ENCODE data around the gene XCR1.
"Not testable (repeated sequence)": the region's sequence is repeated elsewhere in the genome, so short reads cannot be mapped to it uniquely, and the experiment has no call there.

XCR1 gene

GRCh38 chr3:46006238-46007032 is 20.8 kb downstream of the XCR1 start:
- DNase-seq (ENCODE audit: low read depth in 3 of 3): no peak

GRCh38 chr3:46003706-46004105 is 23.6 kb downstream of the XCR1 start:
- not testable (repeated sequence) for DNase-seq (ENCODE audit: low read depth in 3 of 3)

- DNase-seq (ENCODE audit: low read depth in 3 of 3): no peak
Measured at GRCh38 chr3:46001178-46001577, 26.1 kb downstream of the XCR1 start.

GRCh38 chr3:45997942-45998341 is 29.3 kb downstream of the XCR1 start:
- DNase-seq (ENCODE audit: low read depth in 3 of 3): no peak

- not testable (repeated sequence) for DNase-seq (ENCODE audit: low read depth in 3 of 3)
Measured at GRCh38 chr3:45997499-45997898, 29.8 kb downstream of the XCR1 start.

GRCh38 chr3:45995236-45996192 is 31.8 kb downstream of the XCR1 start, which contains the start of gene FYCO1:
TSS of gene FYCO1 (minus strand) at chr3:45995824. CDS start at chr3:45984910, 10,914 bp downstream.
- peak; percentile 80 to 83 (median 81) for DNase-seq (ENCODE audit: low read depth in 3 of 3)

- peak in 2 of 3 experiments; percentile 5 to 28 for DNase-seq (ENCODE audit: low read depth in 3 of 3)
Measured at GRCh38 chr3:45994419-45995235, 32.7 kb downstream of the XCR1 start.

GRCh38 chr3:45993421-45994027 is 33.8 kb downstream of the XCR1 start:
- DNase-seq (ENCODE audit: low read depth in 3 of 3): peak in 1 of 3 experiments; percentile 5

GRCh38 chr3:45992821-45993221 is 34.5 kb downstream of the XCR1 start:
- DNase-seq (ENCODE audit: low read depth in 3 of 3): no peak

- DNase-seq (ENCODE audit: low read depth in 3 of 3): no peak
Measured at GRCh38 chr3:45992133-45992729, 35.1 kb downstream of the XCR1 start.

- DNase-seq (ENCODE audit: low read depth in 3 of 3): no peak
Measured at GRCh38 chr3:45991341-45991740, 35.9 kb downstream of the XCR1 start.

GRCh38 chr3:45990181-45990580 is 37.1 kb downstream of the XCR1 start:
- DNase-seq (ENCODE audit: low read depth in 3 of 3): no peak

- DNase-seq (ENCODE audit: low read depth in 3 of 3): no peak
Measured at GRCh38 chr3:45988804-45989203, 38.5 kb downstream of the XCR1 start.

- DNase-seq (ENCODE audit: low read depth in 3 of 3): no peak
Measured at GRCh38 chr3:45988362-45988761, 38.9 kb downstream of the XCR1 start.

GRCh38 chr3:45987368-45988291 is 39.7 kb downstream of the XCR1 start:
- no peak for DNase-seq (ENCODE audit: low read depth in 3 of 3)

- no peak for DNase-seq (ENCODE audit: low read depth in 3 of 3)
Measured at GRCh38 chr3:45986303-45986982, 40.8 kb downstream of the XCR1 start.

GRCh38 chr3:45985532-45986302 is 41.6 kb downstream of the XCR1 start:
- no peak for DNase-seq (ENCODE audit: low read depth in 3 of 3)

All from stimulated activated CD4-positive, alpha-beta T cell treated with anti-CD3 and anti-CD28 coated beads, TNF-alpha, amount 100 ng/mL, for 4 hours (primary cell).